H1 (cell line): ENCODE measurements around the gene LTN1. TPM values are rescaled to one million over a fixed set of nuclear protein-coding genes. Genes with fewer than 3 reads are reported as not detected.

Experiments
- ASH2L ChIP-seq: fragments of 200-600, 300-600 bp; sonication (generic); IDR thresholded peaks from one replicate; pipeline ENCODE4 v1.7.1; 2017; ENCODE audit warnings: low read length
- BCL11A ChIP-seq, 2 experiments: IDR thresholded peaks; one replicate each; pipeline ENCODE4 v1.6.1; 2011; ENCODE audit warnings: low read depth in 2 of 2, low read length in 2 of 2, mild to moderate bottlenecking in 2 of 2
- EZH2 ChIP-seq: fragments of 200-600 bp; sonication (generic); IDR thresholded peaks from 2 replicates; pipeline ENCODE4 v1.7.1; 2012; ENCODE audit warnings: low read depth, mild to moderate bottlenecking, moderate library complexity, low read length, inconsistent platforms; ENCODE audit not compliant: severe bottlenecking
- FOSL1 ChIP-seq: IDR thresholded peaks from 2 replicates; pipeline ENCODE4 v1.6.1; 2011; ENCODE audit warnings: mild to moderate bottlenecking, low read depth, low read length, moderate library complexity; ENCODE audit not compliant: insufficient read depth
- GTF2F1 ChIP-seq: IDR thresholded peaks from 2 replicates; pipeline ENCODE4 v1.6.1; 2012; ENCODE audit warnings: low read depth, low read length, improper control_type of control experiment, borderline replicate concordance
- polyA plus RNA-seq, 7 experiments: library from polyadenylated mRNA; depleted of rRNA in 3 of 7; stranded (reverse) in 5 of 7; unstranded in 2 of 7; fragments of >200 nt in 5 of 7; fragments of 200-250 nt in 2 of 7; gene quantifications; 1 replicate in 5 of 7; 2 replicates in 1 of 7; 4 replicates in 1 of 7; pipeline versions ENCODE4 v1.2.1 to v1.2.3, GENCODE V29; 2011 to 2013; ENCODE audit warnings: missing spikeins in 2 of 7, mixed read lengths in 2 of 7
- total RNA-seq: library from RNA; stranded (reverse); fragmentation: NEBNext Ultra II Directional; extraction: Animal tissue kit (Norgen Biotek cat#: 25700); gene quantifications from 2 replicates; pipeline ENCODE4 v1.2.1, GENCODE V29; 2021
- TF ChIP-seq, protein P1 (sequence below): fragments of 300-600 bp; sonication (generic); IDR thresholded peaks from 2 replicates; pipeline ENCODE4 v1.7.1; 2012; ENCODE audit warnings: low read length, moderate library complexity, mild to moderate bottlenecking, inconsistent platforms; ENCODE audit not compliant: insufficient replicate concordance
- TF ChIP-seq, protein P2 (sequence below), 3 experiments: IDR thresholded peaks; 1 replicate in 2 of 3; 2 replicates in 1 of 3; pipeline versions ENCODE4 v1.5.1 to v1.6.1; 2011; ENCODE audit warnings: low read length in 3 of 3, mild to moderate bottlenecking in 3 of 3, inconsistent platforms in 2 of 3, low read depth in 1 of 3, moderate library complexity in 1 of 3; ENCODE audit not compliant: insufficient read depth in 1 of 3; ENCODE audit errors: control extremely low read depth in 1 of 3

The LTN1 gene
- total and polyA plus RNA-seq, 2 of the 8 experiments (the other 6 are each of a cell fraction or from before 2014, with no cell fraction given) = 3.2 to 23.5 TPM

DNA sequence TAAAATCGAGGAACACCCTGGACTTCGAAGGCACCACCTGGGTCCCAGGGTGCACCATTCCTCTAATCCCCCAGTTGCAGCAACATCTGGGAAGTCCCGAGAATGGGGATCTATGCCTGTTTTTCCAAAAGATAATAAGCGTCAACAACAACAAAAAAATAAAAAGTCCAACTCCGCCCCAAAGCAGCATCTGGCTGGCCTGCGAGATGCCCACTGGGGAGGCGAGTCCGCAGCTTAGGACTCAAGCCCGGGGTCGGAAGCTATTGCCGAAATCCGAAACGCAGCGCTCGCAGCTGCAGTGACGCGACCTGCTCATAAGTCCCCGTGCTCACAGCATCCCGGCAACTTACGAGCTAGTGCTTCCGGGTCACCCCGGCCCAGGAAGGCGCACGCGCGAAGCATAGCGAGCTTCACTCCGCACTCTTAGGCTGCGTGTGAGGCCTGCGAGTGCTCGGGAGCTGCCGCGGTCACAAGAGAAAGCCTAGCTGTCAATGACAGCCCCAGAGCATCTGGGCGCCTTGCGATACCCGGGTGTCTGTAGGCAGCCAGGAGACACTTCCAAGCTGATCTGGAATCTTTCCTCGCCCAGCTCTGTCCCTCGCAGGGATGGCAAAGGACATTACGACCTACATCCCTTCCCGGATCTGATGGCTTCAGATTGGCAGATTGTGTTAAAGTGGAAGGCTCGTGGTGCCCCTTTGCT is 9.9 kb upstream of the LTN1 start (continued):
- TF ChIP-seq, protein P1, sequence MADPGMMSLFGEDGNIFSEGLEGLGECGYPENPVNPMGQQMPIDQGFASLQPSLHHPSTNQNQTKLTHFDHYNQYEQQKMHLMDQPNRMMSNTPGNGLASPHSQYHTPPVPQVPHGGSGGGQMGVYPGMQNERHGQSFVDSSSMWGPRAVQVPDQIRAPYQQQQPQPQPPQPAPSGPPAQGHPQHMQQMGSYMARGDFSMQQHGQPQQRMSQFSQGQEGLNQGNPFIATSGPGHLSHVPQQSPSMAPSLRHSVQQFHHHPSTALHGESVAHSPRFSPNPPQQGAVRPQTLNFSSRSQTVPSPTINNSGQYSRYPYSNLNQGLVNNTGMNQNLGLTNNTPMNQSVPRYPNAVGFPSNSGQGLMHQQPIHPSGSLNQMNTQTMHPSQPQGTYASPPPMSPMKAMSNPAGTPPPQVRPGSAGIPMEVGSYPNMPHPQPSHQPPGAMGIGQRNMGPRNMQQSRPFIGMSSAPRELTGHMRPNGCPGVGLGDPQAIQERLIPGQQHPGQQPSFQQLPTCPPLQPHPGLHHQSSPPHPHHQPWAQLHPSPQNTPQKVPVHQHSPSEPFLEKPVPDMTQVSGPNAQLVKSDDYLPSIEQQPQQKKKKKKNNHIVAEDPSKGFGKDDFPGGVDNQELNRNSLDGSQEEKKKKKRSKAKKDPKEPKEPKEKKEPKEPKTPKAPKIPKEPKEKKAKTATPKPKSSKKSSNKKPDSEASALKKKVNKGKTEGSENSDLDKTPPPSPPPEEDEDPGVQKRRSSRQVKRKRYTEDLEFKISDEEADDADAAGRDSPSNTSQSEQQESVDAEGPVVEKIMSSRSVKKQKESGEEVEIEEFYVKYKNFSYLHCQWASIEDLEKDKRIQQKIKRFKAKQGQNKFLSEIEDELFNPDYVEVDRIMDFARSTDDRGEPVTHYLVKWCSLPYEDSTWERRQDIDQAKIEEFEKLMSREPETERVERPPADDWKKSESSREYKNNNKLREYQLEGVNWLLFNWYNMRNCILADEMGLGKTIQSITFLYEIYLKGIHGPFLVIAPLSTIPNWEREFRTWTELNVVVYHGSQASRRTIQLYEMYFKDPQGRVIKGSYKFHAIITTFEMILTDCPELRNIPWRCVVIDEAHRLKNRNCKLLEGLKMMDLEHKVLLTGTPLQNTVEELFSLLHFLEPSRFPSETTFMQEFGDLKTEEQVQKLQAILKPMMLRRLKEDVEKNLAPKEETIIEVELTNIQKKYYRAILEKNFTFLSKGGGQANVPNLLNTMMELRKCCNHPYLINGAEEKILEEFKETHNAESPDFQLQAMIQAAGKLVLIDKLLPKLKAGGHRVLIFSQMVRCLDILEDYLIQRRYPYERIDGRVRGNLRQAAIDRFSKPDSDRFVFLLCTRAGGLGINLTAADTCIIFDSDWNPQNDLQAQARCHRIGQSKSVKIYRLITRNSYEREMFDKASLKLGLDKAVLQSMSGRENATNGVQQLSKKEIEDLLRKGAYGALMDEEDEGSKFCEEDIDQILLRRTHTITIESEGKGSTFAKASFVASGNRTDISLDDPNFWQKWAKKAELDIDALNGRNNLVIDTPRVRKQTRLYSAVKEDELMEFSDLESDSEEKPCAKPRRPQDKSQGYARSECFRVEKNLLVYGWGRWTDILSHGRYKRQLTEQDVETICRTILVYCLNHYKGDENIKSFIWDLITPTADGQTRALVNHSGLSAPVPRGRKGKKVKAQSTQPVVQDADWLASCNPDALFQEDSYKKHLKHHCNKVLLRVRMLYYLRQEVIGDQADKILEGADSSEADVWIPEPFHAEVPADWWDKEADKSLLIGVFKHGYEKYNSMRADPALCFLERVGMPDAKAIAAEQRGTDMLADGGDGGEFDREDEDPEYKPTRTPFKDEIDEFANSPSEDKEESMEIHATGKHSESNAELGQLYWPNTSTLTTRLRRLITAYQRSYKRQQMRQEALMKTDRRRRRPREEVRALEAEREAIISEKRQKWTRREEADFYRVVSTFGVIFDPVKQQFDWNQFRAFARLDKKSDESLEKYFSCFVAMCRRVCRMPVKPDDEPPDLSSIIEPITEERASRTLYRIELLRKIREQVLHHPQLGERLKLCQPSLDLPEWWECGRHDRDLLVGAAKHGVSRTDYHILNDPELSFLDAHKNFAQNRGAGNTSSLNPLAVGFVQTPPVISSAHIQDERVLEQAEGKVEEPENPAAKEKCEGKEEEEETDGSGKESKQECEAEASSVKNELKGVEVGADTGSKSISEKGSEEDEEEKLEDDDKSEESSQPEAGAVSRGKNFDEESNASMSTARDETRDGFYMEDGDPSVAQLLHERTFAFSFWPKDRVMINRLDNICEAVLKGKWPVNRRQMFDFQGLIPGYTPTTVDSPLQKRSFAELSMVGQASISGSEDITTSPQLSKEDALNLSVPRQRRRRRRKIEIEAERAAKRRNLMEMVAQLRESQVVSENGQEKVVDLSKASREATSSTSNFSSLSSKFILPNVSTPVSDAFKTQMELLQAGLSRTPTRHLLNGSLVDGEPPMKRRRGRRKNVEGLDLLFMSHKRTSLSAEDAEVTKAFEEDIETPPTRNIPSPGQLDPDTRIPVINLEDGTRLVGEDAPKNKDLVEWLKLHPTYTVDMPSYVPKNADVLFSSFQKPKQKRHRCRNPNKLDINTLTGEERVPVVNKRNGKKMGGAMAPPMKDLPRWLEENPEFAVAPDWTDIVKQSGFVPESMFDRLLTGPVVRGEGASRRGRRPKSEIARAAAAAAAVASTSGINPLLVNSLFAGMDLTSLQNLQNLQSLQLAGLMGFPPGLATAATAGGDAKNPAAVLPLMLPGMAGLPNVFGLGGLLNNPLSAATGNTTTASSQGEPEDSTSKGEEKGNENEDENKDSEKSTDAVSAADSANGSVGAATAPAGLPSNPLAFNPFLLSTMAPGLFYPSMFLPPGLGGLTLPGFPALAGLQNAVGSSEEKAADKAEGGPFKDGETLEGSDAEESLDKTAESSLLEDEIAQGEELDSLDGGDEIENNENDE = no peak
- TF ChIP-seq EZH2 (no peak), GTF2F1 (peak; percentile 75; the same call in 1 of the 2 replicates), ASH2L (peak; percentile 92), FOSL1 (no peak), BCL11A (IDR thresholded peaks at IDR 0.05; ENCODE audit: low read depth in 2 of 2, low read length in 2 of 2) (no peak)
- TF ChIP-seq, protein P2, sequence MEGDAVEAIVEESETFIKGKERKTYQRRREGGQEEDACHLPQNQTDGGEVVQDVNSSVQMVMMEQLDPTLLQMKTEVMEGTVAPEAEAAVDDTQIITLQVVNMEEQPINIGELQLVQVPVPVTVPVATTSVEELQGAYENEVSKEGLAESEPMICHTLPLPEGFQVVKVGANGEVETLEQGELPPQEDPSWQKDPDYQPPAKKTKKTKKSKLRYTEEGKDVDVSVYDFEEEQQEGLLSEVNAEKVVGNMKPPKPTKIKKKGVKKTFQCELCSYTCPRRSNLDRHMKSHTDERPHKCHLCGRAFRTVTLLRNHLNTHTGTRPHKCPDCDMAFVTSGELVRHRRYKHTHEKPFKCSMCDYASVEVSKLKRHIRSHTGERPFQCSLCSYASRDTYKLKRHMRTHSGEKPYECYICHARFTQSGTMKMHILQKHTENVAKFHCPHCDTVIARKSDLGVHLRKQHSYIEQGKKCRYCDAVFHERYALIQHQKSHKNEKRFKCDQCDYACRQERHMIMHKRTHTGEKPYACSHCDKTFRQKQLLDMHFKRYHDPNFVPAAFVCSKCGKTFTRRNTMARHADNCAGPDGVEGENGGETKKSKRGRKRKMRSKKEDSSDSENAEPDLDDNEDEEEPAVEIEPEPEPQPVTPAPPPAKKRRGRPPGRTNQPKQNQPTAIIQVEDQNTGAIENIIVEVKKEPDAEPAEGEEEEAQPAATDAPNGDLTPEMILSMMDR (IDR thresholded peaks at IDR 0.05; ENCODE audit: control extremely low read depth in 1 of 3, insufficient read depth in 1 of 3, low read depth in 1 of 3, low read length in 3 of 3) = peak in 1 of 3 experiments; percentile 1; a peak in 1 of 4 replicates
